ENCODE results near the gene TLX3. TPM values are rescaled to one million over a fixed set of nuclear protein-coding genes. Genes with fewer than 3 reads are reported as not detected.

TLX3 gene
- total RNA-seq, 4 donors from 2014 or later = not detected

- Histone ChIP-seq H3K27ac (replicated peaks in 1 of 4) (no peak overlapping the region), H3K9me3 (no peaks in the 10 kb centered on the region), H3K27me3 (peaks cover 15 to 92% (median 77%) of the 10 kb centered on the region in 4 donors), H3K36me3 (no peaks in the 10 kb centered on the region), H3K4me1 (peaks cover 39 to 50% (median 49%) of the 10 kb centered on the region in 4 donors), H3K4me3 (peak overlapping the region in 1 of 4 donors; percentile 14)
- TF ChIP-seq EP300 (IDR thresholded peaks at IDR 0.05) (no peak), CTCF (IDR thresholded peaks at IDR 0.05) (no peak), POLR2AphosphoS5 (IDR thresholded peaks at IDR 0.05) (no peak), POLR2A (IDR thresholded peaks at IDR 0.05; ENCODE audit: low read depth) (no peak)
- 33% methylated on average over 21 of the region's 42 CpGs for WGBS
- intact Hi-C loops (cut with DNase I) = no loop called here
- DNase-seq (ENCODE audit: extremely low spot score) = no peak
Observed at GRCh38 chr5:171307789-171308452, 1.1 kb upstream of the TLX3 start.

- H3K4me1 ChIP-seq = peaks cover 39 to 66% (median 61%) of the 10 kb centered on the region in 4 donors
- no peak for TF ChIP-seq POLR2AphosphoS5 (IDR thresholded peaks at IDR 0.05)
- TF ChIP-seq CTCF (IDR thresholded peaks at IDR 0.05) = no peak
- TF ChIP-seq POLR2A (IDR thresholded peaks at IDR 0.05; ENCODE audit: low read depth) = no peak
- H3K27ac ChIP-seq (replicated peaks in 1 of 4) = no peak overlapping the region
- H3K36me3 ChIP-seq = no peaks in the 10 kb centered on the region
- DNase-seq (ENCODE audit: extremely low spot score) = no peak
- WGBS = 2% methylated on average over 8 of the region's 106 CpGs
- no peaks in the 10 kb centered on the region for H3K9me3 ChIP-seq
- peaks cover 15 to 100% (median 93%) of the 10 kb centered on the region in 4 donors for H3K27me3 ChIP-seq
- intact Hi-C loops (cut with DNase I) = no loop called here
- peak overlapping the region in 3 of 4 donors; percentile 10 to 17 (median 14) for H3K4me3 ChIP-seq
Observed at GRCh38 chr5:171309276-171310211, 496 bp downstream of the TLX3 start.

GRCh38 chr5:171310212-171310818 lies 1.3 kb downstream of the TLX3 start:
- no peak overlapping the region for H3K27ac ChIP-seq (replicated peaks in 1 of 4)
- H3K4me3 ChIP-seq = peak overlapping the region in 2 of 4 donors; percentile 14 to 31
- 8% methylated on average over 20 of the region's 41 CpGs for WGBS
- no peak for TF ChIP-seq POLR2AphosphoS5 (IDR thresholded peaks at IDR 0.05)
- peak in 1 of 3 experiments; percentile 15 for TF ChIP-seq CTCF (IDR thresholded peaks at IDR 0.05)
- intact Hi-C loops (cut with DNase I) = no loop called here
- H3K36me3 ChIP-seq = no peaks in the 10 kb centered on the region
- peaks cover 19 to 100% (median 94%) of the 10 kb centered on the region in 4 donors for H3K27me3 ChIP-seq
- no peak for DNase-seq (ENCODE audit: extremely low spot score)
- no peaks in the 10 kb centered on the region for H3K9me3 ChIP-seq
- peaks cover 41 to 74% (median 68%) of the 10 kb centered on the region in 4 donors for H3K4me1 ChIP-seq

- no peaks in the 10 kb centered on the region for H3K9me3 ChIP-seq
- peaks cover 46 to 80% (median 74%) of the 10 kb centered on the region in 4 donors for H3K4me1 ChIP-seq
- DNase-seq (ENCODE audit: extremely low spot score) = no peak
- TF ChIP-seq POLR2A (IDR thresholded peaks at IDR 0.05; ENCODE audit: low read depth) = no peak
- no peak for TF ChIP-seq POLR2AphosphoS5 (IDR thresholded peaks at IDR 0.05)
- no peak for TF ChIP-seq CTCF (IDR thresholded peaks at IDR 0.05)
- TF ChIP-seq EP300 (IDR thresholded peaks at IDR 0.05) = no peak
- H3K4me3 ChIP-seq = peak overlapping the region; percentile 27 to 40 (median 32)
- H3K27me3 ChIP-seq = peaks cover 21 to 100% (median 95%) of the 10 kb centered on the region in 4 donors
- no peak overlapping the region for H3K27ac ChIP-seq (replicated peaks in 1 of 4)
- intact Hi-C loops (cut with DNase I) = no loop called here
- WGBS = 25% methylated on average over 34 of the region's 41 CpGs
- H3K36me3 ChIP-seq = no peaks in the 10 kb centered on the region
Observed at GRCh38 chr5:171310819-171311321, 1.8 kb downstream of the TLX3 start.

Measured in esophagus muscularis mucosa (tissue), 4 donors.